K562 (cell line): ENCODE results near the gene FBXL3. TPM values are rescaled to one million over a fixed set of nuclear protein-coding genes. Genes with fewer than 3 reads are reported as not detected.

Source experiments
- FIP1L1 ChIP-seq: fragments of 200-400 bp; formaldehyde crosslinking; IDR thresholded peaks from 2 replicates; pipeline ENCODE4 v1.6.1; 2018; ENCODE audit warnings: mild to moderate bottlenecking, low read depth, low read length; ENCODE audit not compliant: poor library complexity, severe bottlenecking
- NBN ChIP-seq: fragments of 450-650 bp; IDR thresholded peaks from 2 replicates; pipeline ENCODE4 v1.6.1; 2016; ENCODE audit warnings: low read depth, mild to moderate bottlenecking
- PYGO2 ChIP-seq: fragments of 450-650 bp; IDR thresholded peaks from 2 replicates; pipeline ENCODE4 v1.6.1; 2016; ENCODE audit warnings: mild to moderate bottlenecking, missing genetic modification characterization, moderate library complexity, missing compliant biosample characterization
- RHOXF2B ChIP-seq: fragments of 250-450 bp; sonication (Bioruptor Pico); conservative IDR thresholded peaks from 2 replicates; pipeline ENCODE4 v1.5.1; 2021
- ZNF140 ChIP-seq: fragments of 250-450 bp; sonication (Bioruptor Pico); IDR thresholded peaks from 2 replicates; pipeline ENCODE4 v1.8.0; 2021; ENCODE audit warnings: moderate library complexity, mild to moderate bottlenecking, inconsistent platforms
- ZNF23 ChIP-seq: fragments of 250-450 bp; sonication (Bioruptor Pico); IDR thresholded peaks from 2 replicates; pipeline ENCODE4 v1.4.0; 2020; ENCODE audit warnings: mild to moderate bottlenecking
- polyA plus RNA-seq, 8 experiments: library from polyadenylated mRNA; depleted of rRNA in 4 of 8; stranded (reverse) in 5 of 8; unstranded in 3 of 8; fragments of >200 nt; fragmentation: Nextera tagmentation in 2 of 8; fragmentation: Illumina TruSeq in 1 of 8; extraction: Ambion mirVana in 2 of 8; extraction: Trizol in 1 of 8; gene quantifications; 2 replicates each; pipeline versions ENCODE4 v1.2.1 to v1.2.3, GENCODE V29; 2011 to 2014; ENCODE audit warnings: inconsistent platforms in 1 of 8, missing spikeins in 1 of 8
- total RNA-seq, 7 experiments: library from RNA; depleted of rRNA in 6 of 7; stranded (reverse); fragments of >200 nt in 6 of 7; fragmentation: Illumina TruSeq in 2 of 7; extraction: Trizol in 2 of 7; gene quantifications; 2 replicates each; pipeline versions ENCODE4 v1.2.1 to v1.2.3, GENCODE V29; 2011 to 2021; ENCODE audit warnings: low replicate concordance in 1 of 7
- TF ChIP-seq, protein P1 (sequence below), 2 experiments: fragments of 450-650 bp; formaldehyde crosslinking in 1 of 2; IDR thresholded peaks; 2 replicates each; pipeline versions ENCODE4 v1.4.0 to v1.6.1; 2014 to 2020; ENCODE audit warnings: mild to moderate bottlenecking in 2 of 2, borderline replicate concordance in 1 of 2, low read depth in 1 of 2

FBXL3 gene
- total and polyA plus RNA-seq, 9 of the 15 experiments (the other 6 are each of a cell fraction or from before 2014, with no cell fraction given), result 3.8 to 16.4 (median 12.6) TPM

DNA sequence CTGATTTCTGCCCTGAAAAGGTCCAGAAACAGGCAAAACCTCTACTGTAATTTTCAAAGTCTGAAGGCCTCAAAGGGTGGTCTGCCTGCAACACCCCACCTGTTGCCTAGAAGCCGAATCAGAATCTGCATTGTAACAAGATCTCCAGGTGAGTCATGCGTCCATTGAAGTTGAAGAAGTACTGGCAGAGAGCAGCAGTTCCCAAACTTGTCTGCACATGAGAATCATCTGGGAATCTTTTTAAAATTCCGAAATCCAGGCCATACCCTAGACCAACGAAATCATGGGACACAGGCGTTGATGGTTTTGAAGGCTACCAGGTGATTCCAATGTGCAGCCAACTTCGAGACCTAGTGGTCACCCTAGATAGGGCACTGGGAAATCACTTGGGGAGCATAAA is 51.1 kb downstream of the FBXL3 start (continued):
- TF ChIP-seq ZNF23 (CRISPR knock-in tag) (no peak), PYGO2 (tag) (no peak), RHOXF2B (no peak), ZNF140 (CRISPR knock-in tag) (no peak), NBN (no peak), FIP1L1 (no peak)
- TF ChIP-seq, protein P1, sequence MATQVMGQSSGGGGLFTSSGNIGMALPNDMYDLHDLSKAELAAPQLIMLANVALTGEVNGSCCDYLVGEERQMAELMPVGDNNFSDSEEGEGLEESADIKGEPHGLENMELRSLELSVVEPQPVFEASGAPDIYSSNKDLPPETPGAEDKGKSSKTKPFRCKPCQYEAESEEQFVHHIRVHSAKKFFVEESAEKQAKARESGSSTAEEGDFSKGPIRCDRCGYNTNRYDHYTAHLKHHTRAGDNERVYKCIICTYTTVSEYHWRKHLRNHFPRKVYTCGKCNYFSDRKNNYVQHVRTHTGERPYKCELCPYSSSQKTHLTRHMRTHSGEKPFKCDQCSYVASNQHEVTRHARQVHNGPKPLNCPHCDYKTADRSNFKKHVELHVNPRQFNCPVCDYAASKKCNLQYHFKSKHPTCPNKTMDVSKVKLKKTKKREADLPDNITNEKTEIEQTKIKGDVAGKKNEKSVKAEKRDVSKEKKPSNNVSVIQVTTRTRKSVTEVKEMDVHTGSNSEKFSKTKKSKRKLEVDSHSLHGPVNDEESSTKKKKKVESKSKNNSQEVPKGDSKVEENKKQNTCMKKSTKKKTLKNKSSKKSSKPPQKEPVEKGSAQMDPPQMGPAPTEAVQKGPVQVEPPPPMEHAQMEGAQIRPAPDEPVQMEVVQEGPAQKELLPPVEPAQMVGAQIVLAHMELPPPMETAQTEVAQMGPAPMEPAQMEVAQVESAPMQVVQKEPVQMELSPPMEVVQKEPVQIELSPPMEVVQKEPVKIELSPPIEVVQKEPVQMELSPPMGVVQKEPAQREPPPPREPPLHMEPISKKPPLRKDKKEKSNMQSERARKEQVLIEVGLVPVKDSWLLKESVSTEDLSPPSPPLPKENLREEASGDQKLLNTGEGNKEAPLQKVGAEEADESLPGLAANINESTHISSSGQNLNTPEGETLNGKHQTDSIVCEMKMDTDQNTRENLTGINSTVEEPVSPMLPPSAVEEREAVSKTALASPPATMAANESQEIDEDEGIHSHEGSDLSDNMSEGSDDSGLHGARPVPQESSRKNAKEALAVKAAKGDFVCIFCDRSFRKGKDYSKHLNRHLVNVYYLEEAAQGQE (IDR thresholded peaks at IDR 0.05; ENCODE audit: borderline replicate concordance), result no peak
- TF ChIP-seq, protein P1 (CRISPR knock-in tag; IDR thresholded peaks at IDR 0.05; ENCODE audit: low read depth), result no peak
